DMS79 treated with DMSO at 0.1 percent for 48 hours (cell line): Measurements from ENCODE around the gene TRIO.
A peak's percentile ranks its signal among the peaks of the same experiment; 100 is the strongest.
"Not testable (repeated sequence)": the region's sequence is repeated elsewhere in the genome, so short reads cannot be mapped to it uniquely, and the experiment has no call there.

Experiments used
- DNase-seq: peaks from one replicate; lab custom pipeline; 2025; lab: John Stamatoyannopoulos, UW

Gene TRIO

GRCh38 chr5:14552017-14552416 lies 408.9 kb downstream of the TRIO start:
- DNase-seq: no peak

- not testable (repeated sequence) for DNase-seq
These were observed 411.1 kb downstream of the TRIO start for GRCh38 chr5:14554288-14554687.

DNA sequence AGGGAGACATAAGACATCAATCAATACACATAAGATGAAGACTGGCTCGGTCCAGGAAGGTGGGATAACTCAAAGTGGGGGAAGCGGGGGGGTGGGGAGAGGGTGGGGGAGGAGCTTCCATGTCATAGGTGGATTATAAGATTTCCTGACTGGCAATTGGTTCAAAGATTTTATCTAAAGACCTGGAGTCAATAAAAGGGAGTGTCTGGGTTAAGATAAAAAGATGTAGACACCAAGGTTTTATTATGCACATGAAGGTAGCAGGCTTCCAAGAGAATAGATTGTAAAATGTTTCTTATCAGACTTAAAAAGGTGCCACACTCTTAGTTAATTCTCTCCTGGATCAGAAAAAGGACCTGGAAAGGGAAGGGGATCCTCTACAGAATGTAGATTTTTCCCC lies 412.9 kb downstream of the TRIO start:
- DNase-seq: no peak

DNA sequence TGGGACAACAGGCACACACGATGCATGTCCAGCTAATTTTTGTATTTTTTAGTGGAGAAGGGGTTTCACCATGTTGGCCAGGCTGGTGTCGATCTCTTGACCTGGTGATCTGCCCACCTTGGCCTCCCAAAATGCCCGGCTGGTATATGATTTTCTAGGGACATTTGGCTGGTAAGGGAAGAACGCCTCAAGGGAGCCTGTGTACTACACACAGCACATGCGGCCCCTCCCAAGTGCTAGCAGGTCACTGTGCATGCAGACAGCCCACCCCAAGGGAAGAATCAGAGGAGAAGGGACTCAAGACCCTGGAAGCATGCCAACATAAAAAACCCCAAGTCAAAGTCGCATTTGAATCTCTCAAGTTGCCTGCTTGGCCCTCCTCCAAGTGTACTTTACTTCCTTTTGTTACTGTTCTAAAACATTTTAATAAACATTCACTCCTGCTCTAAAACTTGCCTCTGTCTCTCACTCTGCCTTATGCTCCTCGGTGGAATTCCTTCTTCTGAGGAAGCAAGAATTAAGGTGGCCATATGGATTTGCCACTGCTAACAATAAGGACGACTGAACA lies 414.1 kb downstream of the TRIO start:
- peak; percentile 81 for DNase-seq

DNA sequence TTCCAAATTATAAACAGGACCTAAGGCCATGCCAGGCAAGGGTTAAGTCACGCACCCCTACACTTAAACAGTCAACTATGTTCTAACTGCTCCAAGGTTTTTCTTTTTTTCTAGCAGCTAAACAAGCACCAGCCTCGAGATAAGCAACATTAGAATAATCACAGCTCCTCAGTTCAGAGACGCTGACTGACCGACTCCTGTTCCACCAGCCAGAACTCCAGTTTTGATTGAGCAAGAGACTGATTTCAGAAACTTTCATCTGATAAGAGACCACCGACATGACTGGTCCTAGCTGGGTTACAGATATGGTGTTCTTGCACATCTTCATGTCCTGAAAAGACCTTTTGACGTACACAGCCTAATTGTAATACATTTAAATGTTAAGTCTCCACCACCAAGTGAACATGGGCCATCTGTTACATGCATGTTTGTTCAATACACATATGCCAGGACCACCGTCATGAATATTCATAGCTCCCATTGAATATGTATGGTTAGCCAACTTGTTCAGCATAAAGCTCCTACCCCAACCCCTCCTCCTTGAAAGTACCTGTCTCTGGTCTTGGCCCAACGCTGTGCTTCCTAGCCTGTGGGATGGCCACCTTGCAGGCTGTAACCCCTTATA lies 414.8 kb downstream of the TRIO start:
- DNase-seq: peak; percentile 21
